Hematopoietic multipotent progenitor cell treated with erythropoietin and hydrocortisone succinate and interleukin-3 and kit ligand, for 6 days (in vitro differentiated cells): ENCODE data around the gene HSPA12A.

ENCODE experiments used
- DNase-seq: peaks from one replicate; pipeline ENCODE4 v3.0.0-alpha.2; 2015

The HSPA12A gene

DNA sequence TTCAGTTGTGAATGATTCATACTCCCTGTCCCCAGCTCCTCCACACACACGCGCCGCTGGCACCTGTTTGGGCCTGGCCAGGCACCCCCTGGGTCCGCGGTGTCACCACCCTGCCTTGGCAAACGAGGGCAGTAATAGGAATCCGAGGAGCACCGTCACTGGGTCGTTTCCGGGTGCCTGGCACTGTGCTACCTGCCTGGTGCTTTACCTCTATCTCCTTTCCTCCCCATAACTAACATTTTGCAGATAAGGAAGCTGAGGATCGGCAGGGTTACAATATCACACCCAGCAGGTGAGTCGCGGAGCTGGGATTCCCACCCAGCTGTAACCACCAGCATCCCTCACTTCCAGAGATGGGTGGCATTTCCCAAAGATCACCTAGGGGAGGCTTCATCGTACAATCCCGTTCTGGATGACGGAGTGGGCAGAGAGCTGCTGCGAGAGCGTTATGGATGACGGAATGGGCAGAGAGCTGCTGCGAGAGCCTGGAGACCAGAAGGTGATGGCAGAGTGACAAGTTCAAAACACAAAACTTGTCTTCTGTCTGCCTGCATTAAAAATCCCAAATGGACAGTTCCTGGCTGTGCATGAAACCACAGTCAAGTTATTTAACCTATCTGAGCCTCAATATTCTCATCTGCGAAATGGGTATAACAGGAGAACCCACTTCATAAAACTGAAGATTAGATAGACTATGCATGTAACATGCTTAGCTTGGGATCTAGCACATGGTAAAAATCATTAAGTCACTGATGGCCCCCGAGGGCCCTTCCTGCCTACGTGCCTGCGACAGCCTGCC is 1.1 kb upstream of the HSPA12A start:
- DNase-seq: no peak

DNA sequence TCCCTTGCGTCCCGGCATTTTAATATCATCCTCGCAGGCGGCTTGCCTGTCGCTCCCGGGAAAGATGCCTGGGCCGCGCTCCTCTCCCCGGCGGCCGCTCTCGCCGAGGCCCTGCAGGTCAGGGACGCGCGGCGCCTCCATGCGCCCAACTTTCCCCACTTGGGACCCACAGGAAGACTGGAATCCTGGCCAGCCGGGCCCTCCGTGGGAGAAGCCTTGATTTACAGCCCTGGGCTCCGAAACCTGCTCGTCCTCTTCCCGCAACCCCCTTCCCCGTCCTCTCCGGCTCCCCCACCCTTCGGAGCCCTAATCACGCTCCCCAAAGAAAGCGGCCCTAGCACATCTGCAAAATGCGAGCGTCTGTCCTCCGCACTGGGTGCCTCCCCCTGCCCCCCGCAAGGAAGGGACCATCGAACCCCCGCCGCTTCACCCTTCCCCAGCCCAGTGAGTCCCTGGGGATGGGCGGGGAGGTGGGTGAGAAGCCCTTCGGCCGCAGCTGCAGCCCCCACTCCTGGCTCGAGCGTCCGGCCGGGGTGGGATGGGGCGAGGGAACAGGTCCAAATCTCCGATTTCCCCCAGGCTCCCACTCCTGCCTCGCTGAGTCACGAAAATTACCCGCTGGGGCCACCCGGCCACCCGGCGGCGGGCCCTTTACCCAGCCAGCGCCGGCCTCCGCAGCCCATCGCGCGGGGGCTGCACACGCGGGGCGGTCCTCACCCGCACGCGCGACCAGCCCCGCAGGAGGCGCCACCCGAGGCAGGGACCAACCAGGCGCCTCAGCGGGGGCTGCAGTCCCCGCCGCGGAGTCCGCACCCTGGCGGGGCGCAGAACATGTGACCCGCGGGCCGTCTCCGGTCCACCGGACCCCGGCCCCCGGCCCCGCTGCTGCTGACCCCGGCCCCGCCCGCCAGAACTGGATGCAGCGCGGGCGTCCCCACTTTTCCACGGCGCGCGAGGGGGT is 695 bp downstream of the HSPA12A start:
- DNase-seq: no peak

DNA sequence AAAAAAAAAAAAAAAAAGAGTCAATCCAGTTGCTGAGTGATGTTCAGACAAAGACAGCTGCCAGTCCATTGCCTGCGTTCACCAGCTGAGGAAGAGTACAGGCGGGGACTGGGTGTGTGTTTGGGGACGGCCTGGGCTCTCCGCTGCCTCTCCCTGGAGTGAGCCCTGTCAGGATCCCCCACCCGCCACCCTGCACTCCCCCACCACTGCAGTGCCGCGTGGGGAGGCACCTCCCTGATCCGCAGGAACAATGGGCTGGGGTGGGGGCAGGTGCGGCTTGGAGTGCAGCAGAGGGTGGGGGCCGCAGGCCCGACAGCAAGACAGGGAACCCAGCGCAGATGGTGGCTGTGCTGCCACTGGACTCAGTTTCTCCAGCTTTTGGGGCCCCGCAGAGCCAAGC is 1.4 kb downstream of the HSPA12A start:
- DNase-seq: no peak

GRCh38 chr10:116738339-116738738 is 4.0 kb downstream of the HSPA12A start:
- no peak for DNase-seq

DNA sequence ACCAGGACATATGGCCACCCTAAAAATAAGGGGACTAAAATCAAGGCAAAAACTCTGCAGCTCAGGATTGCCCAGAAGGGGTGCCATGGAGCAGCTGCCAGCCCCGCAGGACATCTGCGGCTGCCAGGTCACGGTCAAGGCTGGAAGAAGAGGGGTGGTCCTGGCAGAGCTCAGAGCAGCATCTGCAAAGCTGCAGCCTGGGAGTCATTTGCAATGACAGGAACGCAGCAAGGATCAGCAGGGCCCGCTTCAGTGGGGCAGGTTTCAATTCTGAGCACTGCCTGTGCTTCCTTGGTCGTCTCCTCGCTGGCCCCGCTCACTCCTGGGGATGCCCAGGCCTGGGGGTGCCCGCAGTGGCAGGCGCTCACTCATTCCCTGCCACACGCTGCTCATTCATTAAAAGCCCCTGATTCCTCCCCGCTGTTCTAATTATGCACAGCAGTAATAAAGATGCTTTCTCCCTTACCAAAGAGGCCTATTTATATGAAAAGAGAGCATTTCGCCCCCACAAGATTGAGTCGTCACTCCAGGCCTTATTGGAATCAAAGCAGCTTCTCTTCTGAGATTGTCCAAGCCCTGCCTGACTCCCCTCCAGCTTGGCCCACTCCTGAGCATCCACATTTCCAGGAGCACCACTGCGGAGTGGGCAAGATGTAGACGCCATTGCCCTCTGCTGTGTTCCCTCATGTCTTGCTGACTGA is 4.6 kb downstream of the HSPA12A start:
- no peak for DNase-seq

DNA sequence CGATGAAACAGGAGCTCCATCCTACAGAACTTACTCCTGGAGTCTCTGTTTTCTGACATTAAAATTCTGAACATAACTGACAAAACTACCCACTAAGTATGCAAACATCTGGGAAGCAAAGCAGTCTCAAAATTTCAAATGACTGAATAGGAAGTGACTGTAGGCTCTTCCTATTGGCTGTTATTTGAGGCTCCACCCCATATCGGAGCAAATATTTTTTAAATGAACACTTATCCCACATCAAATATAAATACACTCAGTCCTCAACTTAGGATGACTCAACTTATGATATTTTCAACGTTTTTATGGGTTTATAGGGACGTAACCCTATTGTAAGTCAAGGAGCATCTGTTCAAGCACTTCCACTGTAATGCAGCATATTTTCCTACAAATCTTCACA is 8.8 kb downstream of the HSPA12A start:
- no peak for DNase-seq

DNA sequence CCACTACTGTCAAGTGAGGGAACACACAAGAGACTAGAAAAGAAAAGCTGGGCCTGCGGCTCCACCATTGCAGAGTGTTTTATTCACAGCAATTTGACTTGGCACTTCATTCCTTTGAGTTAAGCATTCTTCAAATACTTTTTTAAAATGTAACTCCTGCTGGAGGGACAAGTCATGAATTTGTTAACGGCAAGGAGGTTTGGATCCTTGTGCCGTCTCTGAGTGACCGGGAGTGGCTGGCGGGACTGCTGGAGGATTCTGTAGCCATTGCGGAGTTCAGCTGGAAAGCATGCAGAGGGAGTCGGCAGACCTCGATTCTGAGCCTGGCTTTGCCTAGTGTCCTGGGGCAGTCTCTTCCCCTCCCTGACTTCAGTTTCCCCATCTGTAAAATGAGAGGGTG is 9.8 kb downstream of the HSPA12A start:
- DNase-seq: no peak

- no peak for DNase-seq
Observed at GRCh38 chr10:116730464-116731260, 11.7 kb downstream of the HSPA12A start.

- no peak for DNase-seq
Observed at GRCh38 chr10:116729243-116729642, 13.1 kb downstream of the HSPA12A start.

DNA sequence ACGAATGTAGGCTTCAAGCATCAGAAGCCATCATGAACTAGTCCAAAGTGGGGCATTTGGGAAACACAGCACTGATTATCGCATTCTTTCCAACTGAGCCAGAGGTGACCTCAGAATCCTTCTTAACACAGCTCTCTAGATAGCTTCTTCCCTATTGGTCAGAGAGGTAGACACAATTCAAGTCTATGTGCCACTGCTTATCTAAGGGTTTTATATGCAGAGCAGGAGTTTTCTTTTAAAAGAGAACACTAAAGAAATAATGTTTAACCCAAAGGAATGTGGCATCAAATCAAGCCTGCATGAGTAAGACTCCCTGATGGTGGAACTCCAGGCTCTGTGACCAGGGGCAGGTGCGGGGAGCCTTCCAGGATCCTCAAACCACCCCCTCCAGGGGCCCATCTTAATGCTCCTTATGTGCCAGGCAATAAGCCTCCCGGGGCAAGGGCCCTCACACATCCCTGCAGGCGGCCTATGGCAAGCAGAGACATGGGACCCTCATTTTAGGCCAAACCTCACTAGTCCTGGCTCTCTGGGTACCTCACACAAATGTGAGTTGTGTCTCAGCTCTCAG is 13.8 kb downstream of the HSPA12A start:
- DNase-seq: no peak

- DNase-seq: no peak
Observed at GRCh38 chr10:116723428-116724281, 18.7 kb downstream of the HSPA12A start.

DNA sequence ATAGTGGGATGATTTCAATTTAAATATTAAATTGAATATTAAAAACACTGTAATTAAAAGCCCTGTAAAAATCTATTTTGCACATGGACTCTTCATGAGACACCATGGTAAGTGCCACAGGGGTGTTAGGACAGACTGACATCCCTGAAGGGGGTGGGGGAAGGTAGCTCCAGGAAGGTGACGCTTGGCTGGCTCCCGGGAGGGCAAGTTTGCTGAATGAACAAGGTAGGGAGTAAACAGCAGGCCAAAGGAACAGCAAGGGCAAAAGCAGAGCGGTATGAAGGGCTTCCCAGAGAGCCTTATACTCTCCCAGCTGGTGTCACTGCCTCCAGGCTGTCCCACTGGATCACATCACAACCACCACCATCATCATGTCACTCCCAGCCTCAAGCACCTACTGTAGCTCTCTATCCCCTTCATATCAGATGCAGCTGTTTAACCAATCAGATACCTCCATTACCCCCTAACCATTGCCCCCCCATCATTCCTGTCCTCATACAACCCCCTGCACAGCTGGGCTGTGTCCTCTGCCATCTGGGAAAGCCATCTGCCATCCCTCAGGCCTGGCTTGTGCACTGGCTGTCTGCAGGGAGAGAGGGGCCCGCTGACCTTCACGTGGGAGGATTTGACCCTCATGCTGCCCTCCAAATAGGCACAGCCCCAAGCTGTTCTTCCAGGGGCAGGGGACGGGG is 19.5 kb downstream of the HSPA12A start:
- DNase-seq: no peak

- DNase-seq: no peak
Observed at GRCh38 chr10:116721547-116722392, 20.6 kb downstream of the HSPA12A start.

DNA sequence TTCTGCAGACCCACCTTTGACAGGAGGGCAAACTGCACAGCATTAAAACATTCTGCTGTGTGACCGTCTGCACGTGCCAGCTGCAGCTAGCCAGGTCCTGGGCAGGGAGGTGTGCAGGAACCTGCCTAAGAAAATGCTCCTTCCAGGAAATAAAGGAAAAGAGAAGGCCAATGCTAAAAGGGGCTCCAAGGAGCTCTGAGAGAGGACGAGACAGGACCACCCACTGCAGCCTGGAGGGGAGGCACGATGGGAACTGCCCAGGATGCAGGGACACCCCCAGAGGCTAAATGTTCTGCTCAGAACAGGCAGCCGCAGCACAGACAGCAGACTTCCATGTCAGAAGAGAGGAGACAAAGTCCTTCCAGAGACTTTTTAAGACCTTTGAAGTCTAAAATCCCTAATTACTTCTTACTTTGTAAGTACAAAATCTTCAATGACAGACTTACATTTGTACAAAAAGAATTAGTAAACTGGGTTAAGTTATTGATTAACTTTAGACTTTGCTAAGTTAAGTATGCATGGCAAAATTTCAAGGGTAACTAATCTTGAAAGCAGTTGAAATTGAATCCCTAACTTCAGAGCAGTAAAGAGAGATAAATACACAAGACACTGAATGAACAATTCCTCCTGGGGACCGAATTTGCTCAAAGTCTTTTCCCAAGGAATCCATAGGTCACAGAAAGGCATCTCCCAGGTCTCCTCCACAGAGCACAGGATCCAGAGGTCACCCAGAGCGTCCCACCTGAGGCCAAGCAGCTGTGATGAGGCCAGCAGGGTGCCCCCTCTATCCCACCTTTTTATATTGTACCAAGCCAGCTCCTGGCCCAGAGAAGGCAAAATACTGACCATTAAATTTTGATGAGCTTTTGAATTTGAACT is 21.5 kb downstream of the HSPA12A start:
- DNase-seq: no peak

DNA sequence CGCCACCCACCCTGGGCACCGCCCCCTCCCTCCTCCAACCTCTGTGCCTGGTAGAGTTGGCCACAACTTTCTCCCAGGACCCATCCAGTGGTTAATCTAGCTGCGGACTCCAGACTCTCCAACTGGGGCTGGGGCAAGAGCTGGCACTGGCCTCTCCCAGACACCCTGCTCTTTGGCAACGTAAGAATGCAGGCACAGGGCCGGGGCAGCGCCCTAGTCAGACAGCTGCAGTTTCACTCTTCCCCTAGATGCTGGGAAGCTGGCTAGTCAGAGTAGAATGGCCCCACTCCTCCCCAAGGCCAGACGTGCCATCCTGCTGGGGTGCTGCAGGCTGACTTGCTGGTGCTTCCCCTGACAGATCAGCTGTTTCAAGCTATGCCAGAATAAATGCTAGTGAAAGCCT is 22.1 kb downstream of the HSPA12A start:
- no peak for DNase-seq

GRCh38 chr10:116719804-116720203 is 22.6 kb downstream of the HSPA12A start:
- DNase-seq: no peak

DNA sequence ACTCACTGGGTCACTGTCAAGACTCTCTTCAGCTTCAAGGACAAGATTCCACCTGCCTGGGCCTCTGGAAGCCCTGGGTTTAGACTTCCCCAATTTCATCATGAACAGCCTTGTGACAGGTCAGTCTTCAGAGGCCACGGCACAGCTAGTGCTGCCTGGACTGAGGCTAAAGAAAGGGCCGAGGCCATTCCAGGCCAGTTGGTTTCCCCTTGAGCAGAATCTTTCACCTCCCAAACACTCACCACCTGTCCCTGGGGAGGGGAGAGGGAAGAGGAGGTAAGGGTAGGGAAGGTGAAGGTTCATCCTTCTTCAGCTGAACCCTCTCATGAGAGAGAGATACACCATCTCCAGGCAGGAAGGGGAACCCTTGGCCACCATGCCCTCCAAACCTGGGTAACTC is 24.3 kb downstream of the HSPA12A start:
- no peak for DNase-seq

GRCh38 chr10:116716381-116716780 is 26.0 kb downstream of the HSPA12A start:
- no peak for DNase-seq
